ENCODE results near the gene LSM14B. TPM values are rescaled to one million over a fixed set of nuclear protein-coding genes. Genes with fewer than 3 reads are reported as not detected.
A peak's percentile ranks its signal among the peaks of the same experiment; 100 is the strongest.

LSM14B gene
- total RNA-seq, 1 experiment from 2014 or later = 73.5 TPM

GRCh38 chr20:62182469-62183425 lies 60.5 kb downstream of the LSM14B start, which contains the start of gene MTG2 (continued):
- TF ChIP-seq STAT6 (CRISPR knock-in tag; conservative IDR thresholded peaks at IDR 0.05; ENCODE audit: low read depth) (peak; percentile 92; the same call in 1 of the 2 replicates), JAZF1 (CRISPR knock-in tag; IDR thresholded peaks at IDR 0.05) (no peak), CREB1 (CRISPR knock-in tag; IDR thresholded peaks at IDR 0.05) (peak; percentile 95), AR (CRISPR knock-in tag; IDR thresholded peaks at IDR 0.05) (no peak), NFATC4 (CRISPR knock-in tag; IDR thresholded peaks at IDR 0.05) (no peak; the same call in 1 of the 2 replicates), ZBTB21 (CRISPR knock-in tag; IDR thresholded peaks at IDR 0.05; ENCODE audit: borderline replicate concordance) (peak; percentile 87), ATF1 (CRISPR knock-in tag; IDR thresholded peaks at IDR 0.05) (peak; percentile 55; the same call in 1 of the 2 replicates), ARID4B (CRISPR knock-in tag; IDR thresholded peaks at IDR 0.05; ENCODE audit: borderline replicate concordance) (peak; percentile 93; the same call in 1 of the 2 replicates), ZMAT4 (CRISPR knock-in tag; IDR thresholded peaks at IDR 0.05) (no peak), FOXP1 (CRISPR knock-in tag; IDR thresholded peaks at IDR 0.05; ENCODE audit: borderline replicate concordance) (peak; percentile 56; the same call in 1 of the 2 replicates), GRHL2 (CRISPR knock-in tag; IDR thresholded peaks at IDR 0.05; ENCODE audit: insufficient replicate concordance, severe bottlenecking) (no peak), ZNF512 (CRISPR knock-in tag; IDR thresholded peaks at IDR 0.05; ENCODE audit: borderline replicate concordance) (no peak), IRF2 (CRISPR knock-in tag; IDR thresholded peaks at IDR 0.05; ENCODE audit: borderline replicate concordance, low read depth) (no peak), MAX (CRISPR knock-in tag; IDR thresholded peaks at IDR 0.05) (peak; percentile 85), GABPB1 (CRISPR knock-in tag; IDR thresholded peaks at IDR 0.05) (peak; percentile 89), SP1 (CRISPR knock-in tag; conservative IDR thresholded peaks at IDR 0.05) (peak; percentile 80; the same call in 1 of the 2 replicates), FOXJ3 (CRISPR knock-in tag; IDR thresholded peaks at IDR 0.05; ENCODE audit: borderline replicate concordance) (peak; percentile 39; the same call in 1 of the 2 replicates), ZNF416 (CRISPR knock-in tag; IDR thresholded peaks at IDR 0.05) (peak; percentile 69; the same call in 1 of the 2 replicates)
